HTERT RPE-1 (cell line): ENCODE results near the gene HSF2BP.
"Not testable (repeated sequence)": the region's sequence is repeated elsewhere in the genome, so short reads cannot be mapped to it uniquely, and the experiment has no call there.

Experiments used
- in situ Hi-C: fragments of 300-500 bp; cut with MboI; formaldehyde crosslinking; loops from 4 replicates; pipeline ENCODE4 v1.14.3; 2020; ENCODE audit warnings: low sequenced_read_pairs

HSF2BP gene

DNA sequence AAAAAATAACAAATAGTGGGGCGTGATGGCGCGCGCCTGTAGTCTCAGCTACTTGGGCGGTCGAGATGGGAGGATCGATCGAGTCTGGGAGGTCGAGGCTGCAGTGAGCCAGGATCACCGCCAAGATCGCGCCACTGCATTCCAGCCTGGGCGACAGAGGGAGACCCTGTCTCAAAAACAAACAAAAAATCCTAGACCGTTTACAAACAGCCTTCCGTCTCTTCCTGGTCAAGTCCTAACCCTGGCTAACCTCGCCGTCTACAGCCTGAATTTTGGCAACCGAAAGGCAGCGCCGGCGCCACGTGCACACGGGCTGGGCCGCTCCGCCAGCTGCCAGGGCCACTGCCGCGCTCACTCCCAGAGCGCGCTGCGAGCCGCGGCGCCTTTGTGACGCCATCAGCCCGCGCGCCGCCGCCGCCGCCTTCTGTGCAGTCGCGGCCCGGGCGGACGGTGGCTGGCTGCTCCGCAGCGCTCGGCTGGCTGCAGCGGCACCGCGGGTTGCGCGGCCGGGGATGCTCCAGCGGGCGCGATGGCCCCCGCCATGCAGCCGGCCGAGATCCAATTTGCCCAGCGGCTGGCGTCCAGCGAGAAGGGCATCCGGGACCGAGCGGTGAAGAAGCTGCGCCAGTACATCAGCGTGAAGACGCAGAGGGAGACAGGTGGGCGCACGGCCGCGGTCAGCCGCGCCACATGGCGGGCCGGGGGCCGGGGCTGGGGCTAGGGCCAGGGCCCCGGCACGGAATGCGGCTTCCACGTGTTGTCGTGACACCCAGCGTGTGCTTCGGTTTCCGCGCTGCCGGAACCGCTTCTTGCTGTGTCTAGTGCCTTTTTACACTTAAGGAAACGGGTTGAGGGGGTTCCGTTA is at the start of gene HSF2BP, which contains the start of gene RRP1B:
TSS of gene HSF2BP (minus strand) at position 353 of the 865 bp plus-strand sequence. CDS start 1,392 bp downstream, outside the sequence.
TSS of gene RRP1B (plus strand) at position 425 of the 865 bp plus-strand sequence. CDS start at position 530, 105 bp downstream.
- in situ Hi-C loops = no loop called here

DNA sequence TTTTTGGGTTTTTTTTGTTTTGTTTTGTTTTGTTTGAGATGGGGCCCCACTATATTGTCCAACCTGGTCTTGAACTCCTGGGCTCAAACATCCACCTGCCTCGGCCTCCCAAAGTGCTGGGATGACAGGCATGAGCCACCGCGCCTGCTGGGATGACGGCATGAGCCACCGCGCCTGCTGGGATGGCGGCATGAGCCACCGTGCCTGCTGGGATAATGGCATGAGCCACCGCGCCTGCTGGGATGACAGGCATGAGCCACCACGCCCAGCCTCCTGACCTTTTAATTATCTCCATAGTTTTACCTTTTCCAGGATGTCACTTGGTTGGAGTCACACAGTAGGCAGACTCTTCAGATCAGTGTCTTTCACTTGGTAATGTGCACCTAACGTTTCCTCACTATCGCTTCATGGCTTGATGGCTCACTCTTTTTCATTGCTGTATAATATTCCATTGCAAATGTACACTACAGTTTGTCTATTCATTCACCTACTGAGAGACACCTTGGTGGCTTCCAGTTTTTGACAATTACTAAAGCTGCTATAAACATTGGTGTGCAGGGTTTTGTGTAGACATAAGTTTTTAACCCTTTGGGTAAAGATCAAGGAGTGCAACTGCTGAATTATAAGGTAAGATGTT is 49.6 kb upstream of the HSF2BP start:
- in situ Hi-C loops = no loop called here

DNA sequence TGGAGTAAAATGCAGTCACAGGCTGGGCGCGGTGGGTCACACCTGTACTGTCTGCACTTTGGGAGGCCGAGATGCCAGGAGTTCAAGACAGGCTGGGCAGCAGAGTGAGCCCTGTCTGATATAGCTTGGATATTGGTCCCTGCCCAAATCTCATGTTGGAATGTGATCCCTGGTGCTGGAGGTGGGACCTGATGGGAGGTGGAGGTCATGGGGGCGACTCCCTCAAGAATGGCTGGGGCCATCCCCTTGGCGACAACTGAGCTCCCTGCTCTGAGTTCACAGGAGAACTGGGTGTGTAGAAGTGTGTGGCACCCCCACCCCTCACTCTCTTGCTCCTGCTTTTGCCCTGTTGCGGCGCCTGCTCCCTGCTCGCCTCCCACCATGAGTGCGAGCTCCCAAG is 48.2 kb upstream of the HSF2BP start:
- in situ Hi-C loops = no loop called here

DNA sequence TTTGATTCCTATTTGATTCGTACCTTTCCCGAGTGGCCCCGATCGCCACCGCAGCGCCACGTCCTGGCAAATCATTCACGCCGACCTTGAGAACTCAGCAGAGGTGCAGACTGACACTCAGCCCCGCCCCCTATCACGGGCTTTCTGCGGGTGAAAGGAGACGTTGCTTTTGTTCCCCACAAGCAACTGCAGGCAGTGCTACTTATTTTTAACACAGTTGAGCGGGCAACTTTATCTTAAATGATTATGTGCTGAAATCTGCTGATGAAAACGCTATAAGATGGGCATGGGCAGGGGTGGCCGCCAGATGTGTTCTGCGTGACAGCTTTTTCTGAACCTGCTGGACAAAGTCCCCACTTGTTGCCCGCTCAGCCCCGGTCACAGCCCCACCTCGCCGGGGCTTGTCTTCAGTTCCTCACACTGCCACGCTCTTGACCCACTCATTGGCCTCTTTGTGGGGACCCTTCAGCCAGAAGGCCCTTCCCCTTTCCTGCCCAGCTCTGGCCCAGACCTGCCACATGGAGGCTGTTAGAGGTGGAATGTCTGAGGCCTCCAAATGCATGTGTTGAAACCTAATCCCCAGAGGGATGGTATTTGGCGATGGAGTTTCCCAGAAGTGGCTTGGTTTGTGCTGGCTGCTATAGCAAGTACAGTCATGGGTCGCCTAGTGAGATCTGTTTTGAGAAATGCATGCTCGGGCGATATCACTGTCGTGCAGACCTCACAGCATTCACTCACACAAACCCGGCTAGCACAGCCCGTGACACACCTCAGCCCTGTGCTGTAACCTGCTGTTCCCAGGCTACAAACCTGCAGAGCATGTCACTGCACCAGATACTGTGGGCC is 44.0 kb upstream of the HSF2BP start:
- in situ Hi-C loops = no loop called here

DNA sequence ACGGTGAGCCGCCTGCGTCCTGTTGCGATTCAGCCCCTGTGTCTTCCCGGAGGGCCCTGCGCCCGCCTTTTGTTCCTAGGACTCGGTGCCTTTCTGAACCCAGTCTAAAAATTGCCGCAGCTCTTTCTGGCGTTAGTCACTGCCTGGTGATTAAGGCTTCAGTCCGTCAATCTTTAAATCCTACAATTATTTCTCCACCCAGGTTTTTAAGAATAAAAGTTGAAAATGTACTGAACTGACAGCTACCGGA is 43.4 kb upstream of the HSF2BP start:
- in situ Hi-C loops = no loop called here

DNA sequence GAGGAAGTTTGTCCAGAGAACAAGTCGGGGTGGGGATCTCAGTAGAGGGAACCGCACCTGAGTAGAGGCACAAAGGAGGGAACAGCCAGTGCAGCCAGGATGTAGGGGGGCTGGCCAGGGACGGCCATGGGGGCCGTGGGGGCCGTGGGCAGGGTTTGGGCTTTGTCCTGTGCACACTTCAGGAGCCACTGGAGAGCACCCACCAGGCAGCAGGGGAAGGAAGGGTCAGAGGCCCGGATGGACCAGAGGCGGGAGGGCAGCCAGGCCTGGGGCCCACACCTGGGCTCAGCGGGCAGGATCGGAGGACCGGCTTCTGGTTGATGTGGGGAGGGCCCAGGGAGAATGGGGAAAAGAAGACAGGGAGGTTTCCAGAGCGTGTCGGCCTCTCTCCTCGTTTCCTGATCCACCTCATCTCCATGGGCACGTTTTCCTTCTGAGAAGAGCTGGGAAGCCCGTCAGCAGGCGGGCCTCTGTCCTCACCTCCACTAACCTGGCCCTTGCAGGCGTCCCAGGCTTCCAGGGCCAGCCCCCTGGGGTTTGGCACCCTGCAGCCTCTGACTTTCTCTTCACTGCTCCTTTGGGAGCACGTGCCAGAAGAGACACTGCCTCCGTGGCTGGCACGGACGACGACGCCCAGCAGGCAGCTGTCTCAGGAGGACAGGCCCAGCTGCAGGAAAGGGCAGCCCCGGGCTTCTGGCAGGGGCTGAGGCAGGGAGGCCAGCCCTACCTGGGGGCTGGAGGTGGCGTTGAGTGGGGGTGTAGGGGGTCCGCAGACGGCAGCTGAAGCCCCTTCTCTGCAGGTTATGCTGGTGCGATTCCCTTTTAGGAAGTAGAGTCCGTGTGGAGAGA is 42.9 kb upstream of the HSF2BP start:
- in situ Hi-C loops = no loop called here

DNA sequence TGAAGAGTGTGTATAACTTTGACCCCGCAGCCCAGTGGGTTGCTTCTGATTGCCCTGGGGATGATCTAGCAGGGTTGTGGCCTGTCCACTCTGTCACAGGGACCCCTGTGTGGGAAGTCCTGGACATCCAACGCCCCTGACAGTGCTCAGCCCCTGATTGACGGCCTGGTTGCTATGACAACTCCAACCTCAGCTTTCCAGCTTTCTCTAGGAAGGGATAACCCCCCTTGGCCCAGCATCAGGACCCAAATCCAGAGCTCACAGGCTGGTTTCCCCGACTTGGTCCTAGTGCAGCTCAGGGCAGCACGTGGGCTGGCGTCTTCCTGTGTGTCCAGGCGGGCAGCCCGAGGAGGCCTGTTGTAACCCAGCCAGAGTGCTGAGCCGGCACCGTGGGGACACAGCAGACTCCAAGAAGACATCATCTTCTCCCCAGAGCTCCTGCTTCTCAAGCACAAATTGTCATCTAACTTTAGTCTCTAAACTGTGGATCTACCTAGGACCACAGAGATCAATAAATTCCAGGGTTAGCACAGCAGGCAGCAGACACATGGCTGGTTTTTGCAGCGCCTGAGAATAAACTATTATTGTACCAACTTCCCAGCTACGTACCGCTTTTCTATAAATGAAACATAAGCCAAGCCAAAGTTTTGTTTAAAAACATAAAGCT is 40.8 kb upstream of the HSF2BP start:
- in situ Hi-C loops = no loop called here

DNA sequence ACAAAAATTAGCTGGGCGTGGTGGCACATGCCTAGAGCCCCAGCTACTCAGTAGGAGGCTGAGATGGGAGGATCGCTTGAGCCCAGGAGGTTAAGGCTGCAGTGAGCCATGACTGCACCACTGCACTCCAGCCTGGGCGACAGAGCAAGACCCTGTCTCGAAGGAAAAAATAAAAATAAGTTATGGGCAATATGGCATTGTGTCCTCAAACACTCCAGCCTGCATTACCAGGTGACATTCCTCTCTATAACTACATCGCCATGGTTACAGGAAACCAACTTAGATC is 40.1 kb upstream of the HSF2BP start:
- in situ Hi-C loops = not testable (repeated sequence)

DNA sequence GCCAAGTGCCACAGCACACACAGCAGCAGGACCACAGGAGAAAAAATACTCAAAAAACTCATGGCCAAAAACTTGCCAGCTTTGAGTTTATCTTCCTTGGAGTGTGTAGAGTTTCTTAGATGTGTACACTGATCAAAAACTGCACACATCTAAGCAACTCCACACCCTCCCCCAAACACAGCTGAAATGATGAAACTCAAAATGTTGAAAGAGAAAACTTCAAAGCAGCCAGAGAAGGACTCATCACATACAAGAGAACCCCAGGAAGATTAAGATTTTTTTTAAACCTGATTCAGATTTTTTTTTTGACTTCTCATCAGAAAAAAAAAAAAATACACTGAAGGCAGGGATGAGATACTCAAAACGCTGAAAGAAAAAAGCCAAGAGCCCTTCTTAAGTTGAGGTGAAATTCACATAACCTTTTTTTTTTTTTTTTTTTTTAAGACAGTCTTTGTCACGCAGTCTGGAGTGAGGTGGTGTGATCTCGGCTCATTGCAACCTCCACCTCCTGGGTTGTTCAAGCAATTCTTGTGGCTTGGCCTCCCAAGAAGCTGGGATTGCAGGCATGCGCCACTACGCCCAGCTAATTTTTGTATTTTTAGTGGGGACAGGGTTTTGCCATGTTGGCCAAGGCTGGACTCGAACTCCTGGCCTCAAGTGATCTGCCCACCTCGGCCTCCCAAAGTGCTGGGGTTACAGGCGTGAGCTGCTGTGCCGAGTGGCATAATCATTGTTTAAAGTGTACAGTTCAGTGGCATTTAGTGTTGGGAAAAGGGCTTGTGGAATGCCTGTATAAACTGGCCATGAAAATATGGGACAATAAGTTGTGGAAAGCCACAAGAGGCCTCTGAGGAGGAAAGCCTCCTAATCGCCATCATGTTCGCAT is 38.7 kb upstream of the HSF2BP start:
- in situ Hi-C loops = no loop called here

DNA sequence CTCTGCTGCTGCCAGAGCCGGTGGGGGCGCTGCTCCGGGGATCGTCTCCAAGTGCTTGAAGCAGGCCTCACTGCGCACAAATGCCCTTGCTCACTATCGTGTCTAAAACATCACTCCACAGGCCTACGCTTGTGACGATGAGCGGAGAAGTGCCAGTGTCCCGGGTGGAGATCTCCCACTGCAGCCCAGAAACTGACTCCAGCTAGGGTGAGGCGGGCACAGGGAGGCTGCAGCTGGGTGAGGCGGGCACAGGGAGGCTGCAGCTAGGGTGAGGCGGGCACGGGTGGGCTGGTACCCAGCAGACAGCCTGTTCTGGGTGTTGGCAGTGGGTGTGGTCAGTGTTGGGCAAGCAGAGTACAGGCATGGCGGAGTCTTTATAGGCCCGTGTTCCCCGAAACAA is 36.9 kb upstream of the HSF2BP start:
- in situ Hi-C loops = no loop called here

DNA sequence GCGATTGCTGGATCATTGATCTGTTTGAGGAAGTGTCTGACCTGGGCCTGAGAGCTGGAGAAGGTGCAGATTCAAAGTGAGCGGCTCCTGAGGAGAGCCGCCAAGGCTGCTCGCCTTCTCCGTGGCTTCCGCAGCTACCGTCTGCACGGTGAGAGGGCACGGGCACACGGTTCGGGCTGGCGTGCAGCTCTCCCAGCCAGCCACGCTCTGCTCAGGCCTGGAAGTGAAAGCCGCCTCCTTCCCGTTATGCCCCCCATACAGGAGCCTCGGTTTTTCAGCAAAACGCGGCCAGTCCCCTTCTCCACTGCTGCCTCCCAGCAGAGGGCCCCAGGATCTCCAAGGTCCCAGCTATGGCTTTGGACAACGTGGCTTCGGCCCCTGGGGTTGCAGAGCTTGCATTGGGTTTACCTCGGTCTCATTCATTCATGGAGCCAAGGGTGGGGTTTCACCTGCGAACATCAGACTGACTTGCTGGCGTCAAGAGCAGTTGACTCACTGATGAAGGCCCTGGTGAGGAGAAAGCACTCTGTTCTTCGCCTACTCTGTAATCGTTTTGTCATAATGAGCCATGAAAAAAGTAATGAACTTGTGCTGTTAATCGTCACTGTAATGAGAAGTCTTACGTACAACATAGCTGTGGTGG is 35.3 kb upstream of the HSF2BP start:
- in situ Hi-C loops = no loop called here

DNA sequence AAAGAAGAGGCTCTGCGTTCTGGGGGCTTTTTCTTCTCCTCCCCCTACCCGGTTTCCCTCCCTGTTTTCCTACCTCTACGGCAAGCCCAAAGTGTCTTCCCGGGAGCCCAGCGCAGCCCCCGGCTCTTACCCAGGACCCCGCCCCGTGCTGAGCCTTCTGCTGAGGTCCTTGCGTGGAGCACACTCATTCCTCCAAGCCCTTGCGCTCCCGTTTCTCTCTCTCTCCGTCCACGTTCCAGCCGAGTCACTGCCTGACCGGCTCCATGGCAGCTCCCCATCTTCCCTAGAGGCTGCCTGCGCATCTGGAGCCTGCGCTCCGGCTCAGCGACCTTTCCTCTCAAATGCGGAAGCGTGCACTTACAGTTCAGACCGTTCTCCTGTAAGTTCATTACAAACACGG is 34.7 kb upstream of the HSF2BP start:
- in situ Hi-C loops = no loop called here

DNA sequence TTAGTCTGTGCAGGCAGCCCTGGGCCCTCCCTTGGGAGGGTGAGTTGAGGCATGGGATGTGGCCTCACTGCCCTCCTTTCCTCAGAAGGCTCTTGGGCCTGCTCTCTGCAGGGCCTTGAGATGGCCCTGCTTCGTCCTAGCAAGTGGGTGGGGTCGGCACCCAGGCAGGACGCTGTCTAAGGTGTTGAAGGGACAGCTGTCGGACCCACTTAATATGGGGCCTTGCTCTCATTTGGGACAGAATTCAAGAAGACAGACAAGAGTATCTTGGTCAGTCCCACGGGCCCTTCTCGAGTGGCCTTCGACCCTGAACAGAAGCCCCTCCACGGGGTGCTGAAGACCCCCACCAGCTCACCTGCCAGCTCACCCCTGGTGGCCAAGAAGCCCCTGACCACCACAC is 33.7 kb upstream of the HSF2BP start:
- in situ Hi-C loops = no loop called here

DNA sequence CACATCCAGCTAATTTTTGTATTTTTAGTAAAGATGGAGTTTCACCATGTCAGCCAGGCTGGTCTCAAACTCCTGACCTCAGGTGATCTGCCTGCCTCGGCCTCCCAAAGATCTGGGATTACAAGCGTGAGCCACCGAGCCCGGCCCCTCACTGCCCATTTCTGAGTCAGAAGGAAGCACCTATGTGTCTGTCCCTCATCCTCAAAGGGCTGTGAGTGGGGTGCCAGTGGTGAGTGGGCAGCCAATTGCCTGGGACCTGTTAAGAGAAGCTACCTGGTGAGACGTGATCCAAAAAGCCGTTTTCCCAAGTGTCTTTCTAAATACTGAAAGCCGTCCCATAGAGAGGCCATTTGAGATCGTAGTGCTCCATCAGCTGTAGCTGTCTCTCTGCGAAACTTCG is 32.5 kb upstream of the HSF2BP start:
- in situ Hi-C loops = no loop called here

DNA sequence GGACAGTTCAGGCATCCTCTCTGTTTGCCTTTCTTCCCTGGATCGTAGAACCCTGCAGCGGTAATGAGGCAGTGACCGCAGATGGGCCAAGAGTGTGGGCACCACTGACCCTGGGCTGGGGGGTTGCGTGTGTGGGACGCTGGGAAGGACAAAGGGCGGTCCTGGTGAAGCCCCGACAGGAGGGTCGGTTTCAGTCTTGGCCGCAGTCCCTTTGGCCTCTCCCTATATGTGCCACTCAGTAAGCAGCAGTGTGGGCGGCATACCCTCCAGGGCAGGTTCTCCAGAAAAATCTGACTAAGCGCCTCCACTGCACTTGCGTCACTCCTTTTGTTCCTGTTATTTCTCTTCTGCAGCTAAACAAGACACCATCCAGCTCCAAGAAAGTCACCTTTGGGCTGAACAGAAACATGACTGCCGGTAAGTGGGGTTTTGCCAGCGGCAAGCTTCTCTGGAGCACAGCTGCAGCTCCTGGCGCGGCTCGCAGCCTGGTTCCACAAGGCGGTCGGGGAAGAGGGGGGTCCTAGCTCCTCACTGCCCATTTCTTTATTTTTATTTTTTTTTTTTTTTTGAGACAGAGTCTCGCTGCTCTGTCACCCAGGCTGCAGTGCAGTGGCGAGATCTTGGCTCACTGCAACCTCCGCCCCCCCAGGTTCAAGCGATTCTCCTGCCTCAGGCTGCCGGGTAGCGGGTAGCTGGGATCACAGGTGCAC is 32.0 kb upstream of the HSF2BP start:
- in situ Hi-C loops = no loop called here

DNA sequence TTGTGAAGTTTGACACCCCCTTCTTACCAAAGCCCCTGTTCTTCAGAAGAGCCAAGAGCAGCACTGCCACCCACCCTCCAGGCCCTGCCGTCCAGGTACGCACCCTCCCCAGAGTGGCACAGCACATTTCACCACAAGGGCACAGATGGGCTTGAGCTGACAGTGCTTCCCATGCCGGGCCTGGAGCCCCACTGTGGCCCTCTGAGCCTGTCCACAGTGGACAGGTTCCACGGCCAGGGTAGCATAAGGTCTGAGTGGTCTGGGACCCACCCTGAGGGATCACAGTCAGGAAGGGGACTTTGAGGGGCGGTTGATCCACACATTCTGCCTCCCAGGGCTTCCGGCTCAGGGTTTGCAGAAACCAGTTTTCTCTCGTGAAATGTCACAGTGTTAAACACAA is 31.1 kb upstream of the HSF2BP start:
- in situ Hi-C loops = no loop called here

DNA sequence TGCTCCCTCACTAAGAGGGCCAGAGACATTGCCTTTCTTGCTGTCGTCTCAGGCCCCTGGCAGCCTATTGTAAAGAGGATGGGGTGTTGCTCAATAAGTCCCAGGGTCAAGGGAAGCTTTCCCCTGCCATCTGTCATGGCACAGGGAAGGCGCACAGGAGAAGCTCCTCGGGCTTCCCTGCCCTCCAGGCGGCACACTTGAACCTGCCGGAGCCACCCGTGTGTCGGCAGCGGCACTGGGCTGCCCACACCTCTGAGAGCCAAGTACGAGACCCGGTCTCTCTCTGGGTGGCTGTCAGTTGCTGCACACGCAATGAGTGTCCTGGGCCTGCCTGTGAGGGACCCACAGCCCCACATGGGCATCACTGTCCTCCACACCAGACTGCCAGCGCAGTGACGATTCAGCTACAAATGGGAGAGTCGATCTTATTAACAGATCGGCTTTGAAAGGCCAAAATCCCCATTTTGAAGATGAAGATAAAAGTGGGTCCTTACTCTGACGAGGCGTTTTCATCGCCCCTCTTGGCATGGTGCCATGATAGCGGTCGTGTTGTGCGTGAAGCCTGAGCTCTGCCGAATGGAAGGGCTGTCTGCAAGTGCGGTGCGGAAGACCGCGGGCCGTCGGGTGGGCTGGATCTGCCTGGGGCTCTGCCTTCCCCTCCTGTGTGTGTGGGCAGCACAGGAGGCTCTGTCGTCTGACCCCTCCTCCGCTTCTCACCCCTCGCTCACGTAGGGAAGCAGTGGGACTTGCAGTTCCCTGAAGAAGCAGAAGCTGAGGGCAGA is 30.5 kb upstream of the HSF2BP start:
- in situ Hi-C loops = no loop called here

DNA sequence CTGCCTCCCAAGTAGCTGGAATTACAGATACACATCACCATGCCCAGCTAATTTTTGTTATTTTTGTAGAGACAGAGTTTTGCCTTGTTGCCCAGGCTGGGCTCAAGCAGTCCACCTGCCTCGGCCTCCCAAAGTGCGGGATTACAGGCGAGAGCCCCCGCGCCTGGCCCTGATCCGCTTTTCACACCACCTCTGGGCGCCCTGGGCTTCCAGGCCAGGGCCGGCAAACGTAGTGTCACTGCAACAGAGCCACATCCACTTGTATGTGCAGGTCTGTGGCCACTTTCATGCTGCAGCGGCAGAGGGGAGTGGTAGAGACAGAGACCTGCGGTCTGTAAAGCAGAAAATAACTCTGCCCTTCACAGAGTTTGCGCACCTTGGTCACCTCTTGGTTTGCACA is 29.6 kb upstream of the HSF2BP start:
- in situ Hi-C loops = no loop called here
